HG03135 (cell line): ENCODE data around the gene ARHGAP26.
"Not testable (repeated sequence)": the region's sequence is repeated elsewhere in the genome, so short reads cannot be mapped to it uniquely, and the experiment has no call there.

Source experiments
- ATAC-seq: cut with Tn5 transposase; IDR thresholded peaks from one replicate; pipeline ENCODE4 v1.9.1; 2021; ENCODE audit warnings: mild to moderate bottlenecking, moderate library complexity; ENCODE audit not compliant: unreplicated experiment

The ARHGAP26 gene

GRCh38 chr5:143074414-143074996, 304.3 kb downstream of the ARHGAP26 start:
- ATAC-seq: no peak

GRCh38 chr5:143076377-143076776, 306.2 kb downstream of the ARHGAP26 start:
- no peak for ATAC-seq

GRCh38 chr5:143077453-143078103, 307.4 kb downstream of the ARHGAP26 start:
- no peak for ATAC-seq

GRCh38 chr5:143078313-143078712, 308.1 kb downstream of the ARHGAP26 start:
- ATAC-seq: no peak

- no peak for ATAC-seq
Measured at GRCh38 chr5:143078971-143079370, 308.8 kb downstream of the ARHGAP26 start.

- ATAC-seq: no peak
Measured at GRCh38 chr5:143080407-143080806, 310.2 kb downstream of the ARHGAP26 start.

- ATAC-seq: no peak
Measured at GRCh38 chr5:143080982-143081381, 310.8 kb downstream of the ARHGAP26 start.

- ATAC-seq: no peak
Measured at GRCh38 chr5:143083006-143083405, 312.8 kb downstream of the ARHGAP26 start.

GRCh38 chr5:143084407-143084806, 314.2 kb downstream of the ARHGAP26 start:
- no peak for ATAC-seq

- ATAC-seq: no peak
Measured at GRCh38 chr5:143085319-143085917, 315.2 kb downstream of the ARHGAP26 start.

- ATAC-seq: no peak
Measured at GRCh38 chr5:143086546-143086907, 316.4 kb downstream of the ARHGAP26 start.

GRCh38 chr5:143086908-143087637, 316.9 kb downstream of the ARHGAP26 start:
- ATAC-seq: no peak

- ATAC-seq: not testable (repeated sequence)
Measured at GRCh38 chr5:143088702-143089101, 318.5 kb downstream of the ARHGAP26 start.

GRCh38 chr5:143090044-143090443, 319.9 kb downstream of the ARHGAP26 start:
- ATAC-seq: not testable (repeated sequence)

- ATAC-seq: not testable (repeated sequence)
Measured at GRCh38 chr5:143092711-143093451, 322.7 kb downstream of the ARHGAP26 start.

- ATAC-seq: no peak
Measured at GRCh38 chr5:143093452-143094086, 323.4 kb downstream of the ARHGAP26 start.

GRCh38 chr5:143094087-143094521, 323.9 kb downstream of the ARHGAP26 start:
- no peak for ATAC-seq

- ATAC-seq: not testable (repeated sequence)
Measured at GRCh38 chr5:143094608-143095007, 324.4 kb downstream of the ARHGAP26 start.

GRCh38 chr5:143101121-143101520, 330.9 kb downstream of the ARHGAP26 start:
- peak; percentile 91 for ATAC-seq

- no peak for ATAC-seq
Measured at GRCh38 chr5:143101725-143102386, 331.7 kb downstream of the ARHGAP26 start.
